GM13977 (cell line): Measurements from ENCODE around the gene AMH.

Experiments used
- DNase-seq: peaks from one replicate; pipeline ENCODE4 v3.0.0; 2012; ENCODE audit warnings: low spot score
- CTCF ChIP-seq: IDR thresholded peaks from 2 replicates; pipeline ENCODE4 v1.5.1; 2012; ENCODE audit warnings: mild to moderate bottlenecking, control low read depth; ENCODE audit not compliant: insufficient read depth; ENCODE audit errors: extremely low read depth, missing control alignments
- in situ Hi-C: fragments of 300-500 bp; cut with MboI; formaldehyde crosslinking; loops from one replicate; pipeline ENCODE4 v1.12.0; 2022; ENCODE audit warnings: low sequenced_read_pairs, low pct_unique_long_range_greater_than_20kb, mixed read lengths, inconsistent platforms; ENCODE audit not compliant: unreplicated experiment

The AMH gene

GRCh38 chr19:2230033-2230531 lies 19.0 kb upstream of the AMH start:
- in situ Hi-C loops, result no loop called here
- DNase-seq, result no peak
- TF ChIP-seq CTCF, result no peak

GRCh38 chr19:2230807-2231533 lies 18.2 kb upstream of the AMH start:
- in situ Hi-C loops, result no loop called here
- TF ChIP-seq CTCF, result no peak
- no peak for DNase-seq

GRCh38 chr19:2231621-2232221 lies 17.4 kb upstream of the AMH start:
- in situ Hi-C loops, result no loop called here
- no peak for DNase-seq
- TF ChIP-seq CTCF, result peak; percentile 3

GRCh38 chr19:2232286-2233151 lies 16.6 kb upstream of the AMH start:
- no peak for DNase-seq
- TF ChIP-seq CTCF, result no peak
- in situ Hi-C loops, result no loop called here

- no peak for TF ChIP-seq CTCF
- in situ Hi-C loops, result no loop called here
- no peak for DNase-seq
Measured at GRCh38 chr19:2233601-2234280, 15.4 kb upstream of the AMH start.

GRCh38 chr19:2234996-2235380 lies 14.1 kb upstream of the AMH start:
- no peak for TF ChIP-seq CTCF
- DNase-seq, result no peak
- in situ Hi-C loops, result no loop called here
